HepG2 (cell line): Measurements from ENCODE around the gene SERPIND1. TPM values are rescaled to one million over a fixed set of nuclear protein-coding genes. Genes with fewer than 3 reads are reported as not detected.

Source experiments
- ATAC-seq: fragments of 200-7000 bp; cut with Tn5 transposase; 3 replicates; pipeline ENCODE4 v1.9.1; 2020; ENCODE audit warnings: mild to moderate bottlenecking, moderate library complexity
- BruUV-seq: library from RNA; stranded (reverse); fragments of 400-500 nt; replicated peaks from 2 replicates; lab custom pipeline; 2021; lab: Mats Ljungman, UMichigan
- CTCF ChIA-PET: fragments of 300-600 bp; formaldehyde crosslinking; extraction: SDS; loops from one replicate; lab custom pipeline; 2021; ENCODE audit warnings: low total read pairs, inconsistent platforms, low intra/inter-chr PET ratio; lab: Yijun Ruan, JAX
- POLR2A ChIA-PET: fragments of 350-600 bp; sonication (Branson Sonifier 250); formaldehyde crosslinking; loops from one replicate; lab custom pipeline; 2020; ENCODE audit warnings: antibody characterized with exemption, inconsistent platforms; lab: Yijun Ruan, JAX
- DNase-seq: peaks from one replicate; pipeline ENCODE4 v3.0.0-alpha.2; 2015; ENCODE audit warnings: low spot score
- FAIRE-seq: peaks from 3 replicates; lab custom pipeline; 2011; peaks lifted over from hg19 to GRCh38; lab: Jason Lieb, UNC
- H2AFZ ChIP-seq: one replicate; pipeline ENCODE4 v1.6.1; 2011; ENCODE audit warnings: low read length, inconsistent platforms
- H3K27ac ChIP-seq: fragments of 300-600 bp; 3 replicates; pipeline ENCODE4 v1.8.0; 2011; ENCODE audit warnings: mixed run types, mild to moderate bottlenecking, mixed read lengths, low read length, inconsistent platforms; ENCODE audit not compliant: insufficient read depth; ENCODE audit errors: extremely low read length
- H3K27me3 ChIP-seq, 2 experiments: fragments of 200-600 bp in 1 of 2; 2 replicates in 1 of 2; 3 replicates in 1 of 2; pipeline versions ENCODE4 v1.6.0 to v1.8.0; 2011; ENCODE audit warnings: low read length in 2 of 2, mild to moderate bottlenecking in 2 of 2, moderate library complexity in 2 of 2, inconsistent platforms in 1 of 2; ENCODE audit not compliant: insufficient read depth in 2 of 2, control insufficient read depth in 1 of 2
- H3K36me3 ChIP-seq, 2 experiments: fragments of 200-600 bp in 1 of 2; replicated peaks in 1 of 2; 2 replicates in 1 of 2; 3 replicates in 1 of 2; pipeline versions ENCODE4 v1.5.1 to v1.8.0; 2011; ENCODE audit warnings: low read length in 2 of 2, inconsistent platforms in 1 of 2; ENCODE audit not compliant: insufficient read depth in 2 of 2, control insufficient read depth in 1 of 2
- H3K4me1 ChIP-seq: 2 replicates; pipeline ENCODE4 v1.5.1; 2012; ENCODE audit warnings: low read length, inconsistent platforms; ENCODE audit not compliant: insufficient read depth
- H3K4me2 ChIP-seq: 2 replicates; pipeline ENCODE4 v1.6.0; 2011; ENCODE audit warnings: low read depth, low read length, inconsistent platforms
- H3K4me3 ChIP-seq, 3 experiments: fragments of 200-600 bp in 1 of 3; sonication (generic), shearing (Covaris generic) in 1 of 3; replicated peaks in 1 of 3; 2 replicates each; pipeline ENCODE4 v1.5.1; 2011 to 2016; ENCODE audit warnings: low read length in 3 of 3, inconsistent platforms in 2 of 3, low read depth in 2 of 3, mild to moderate bottlenecking in 2 of 3, control low read depth in 1 of 3, mixed read lengths in 1 of 3; ENCODE audit not compliant: insufficient read depth in 1 of 3
- H3K79me2 ChIP-seq: one replicate; pipeline ENCODE4 v1.6.1; 2011; ENCODE audit warnings: low read length, inconsistent platforms; ENCODE audit not compliant: insufficient read depth
- H3K9ac ChIP-seq: 2 replicates; pipeline ENCODE4 v1.6.0; 2011; ENCODE audit warnings: mild to moderate bottlenecking, low read depth, low read length, inconsistent platforms; ENCODE audit not compliant: insufficient read depth
- H3K9me3 ChIP-seq: 2 replicates; pipeline ENCODE4 v1.5.1; 2012; ENCODE audit warnings: mild to moderate bottlenecking, low read length
- H4K20me1 ChIP-seq: 2 replicates; pipeline ENCODE4 v1.6.0; 2011; ENCODE audit warnings: inconsistent platforms, mild to moderate bottlenecking, low read length, moderate library complexity; ENCODE audit not compliant: insufficient read depth
- ATF1 ChIP-seq: IDR thresholded peaks from 2 replicates; pipeline ENCODE4 v1.6.1; 2016; ENCODE audit warnings: mild to moderate bottlenecking, control low read depth
- CCDC6 ChIP-seq: sonication (generic); formaldehyde crosslinking; IDR thresholded peaks from 2 replicates; pipeline ENCODE4 v1.8.1; 2022; ENCODE audit warnings: mild to moderate bottlenecking, missing genetic modification reagents, moderate library complexity
- DRAP1 ChIP-seq: IDR thresholded peaks from 2 replicates; pipeline ENCODE4 v1.6.1; 2016; ENCODE audit warnings: missing genetic modification reagents, missing compliant biosample characterization
- FOSL1 ChIP-seq: sonication (generic); formaldehyde crosslinking; IDR thresholded peaks from 2 replicates; pipeline ENCODE4 v1.9.0; 2021; ENCODE audit warnings: missing genetic modification reagents, borderline replicate concordance
- KLF11 ChIP-seq: IDR thresholded peaks from 2 replicates; pipeline ENCODE4 v1.6.1; 2016; ENCODE audit warnings: missing compliant biosample characterization
- NR1H2 ChIP-seq: sonication (generic); formaldehyde crosslinking; IDR thresholded peaks from 2 replicates; pipeline ENCODE4 v1.8.1; 2022; ENCODE audit warnings: low read depth, missing genetic modification reagents, borderline replicate concordance
- PITX1 ChIP-seq: sonication (generic); formaldehyde crosslinking; IDR thresholded peaks from 2 replicates; pipeline ENCODE4 v1.5.1; 2020; ENCODE audit warnings: mild to moderate bottlenecking, missing genetic modification reagents
- SP140L ChIP-seq: sonication (generic); formaldehyde crosslinking; IDR thresholded peaks from 2 replicates; pipeline ENCODE4 v1.4.0; 2020; ENCODE audit warnings: missing genetic modification reagents, borderline replicate concordance
- ZNF180 ChIP-seq: sonication (generic); formaldehyde crosslinking; IDR thresholded peaks from 2 replicates; pipeline ENCODE4 v1.4.0; 2020; ENCODE audit warnings: low read depth, missing genetic modification reagents, borderline replicate concordance
- ZNF276 ChIP-seq: sonication (generic); formaldehyde crosslinking; IDR thresholded peaks from 2 replicates; pipeline ENCODE4 v1.4.0; 2020; ENCODE audit warnings: mild to moderate bottlenecking, low read depth, missing genetic modification reagents
- ZNF652 ChIP-seq: IDR thresholded peaks from 2 replicates; pipeline ENCODE4 v1.6.1; 2016; ENCODE audit warnings: low read depth, borderline replicate concordance
- WGBS: methylation state at CpG from one replicate; pipeline ENCODE4 v1.1.6; 2017; ENCODE audit warnings: low lambda C conversion rate; 5-methylcytosine and 5-hydroxymethylcytosine counted together
- in situ Hi-C: cut with HindIII; loops from 2 replicates; pipeline ENCODE4 v1.10.0; 2017; ENCODE audit warnings: low pct_unique_long_range_greater_than_20kb; ENCODE audit not compliant: extremely low pct_ligation_motif_present
- intact Hi-C: fragments of 100-400 bp; cut with micrococcal nuclease; formaldehyde crosslinking; loops from one replicate; pipeline ENCODE4 v1.10.0; 2022; ENCODE audit not compliant: unreplicated experiment
- polyA plus RNA-seq, 8 experiments: library from polyadenylated mRNA; depleted of rRNA in 3 of 8; stranded (reverse) in 7 of 8; unstranded in 1 of 8; fragments of >200 nt; fragmentation: Illumina TruSeq in 4 of 8; extraction: Trizol in 4 of 8; gene quantifications; 2 replicates each; pipeline versions ENCODE4 v1.2.1 to v1.2.3, GENCODE V29; 2011 to 2016; ENCODE audit warnings: low read depth in 4 of 8, missing spikeins in 1 of 8, mixed read lengths in 1 of 8; ENCODE audit not compliant: insufficient read depth in 1 of 8
- total RNA-seq, 5 experiments: library from RNA; depleted of rRNA; stranded (reverse); fragments of >200 nt; fragmentation: Illumina TruSeq; extraction: Trizol; gene quantifications; 2 replicates each; pipeline ENCODE4 v1.2.3, GENCODE V29; 2016; ENCODE audit warnings: low read depth in 1 of 5
- TF ChIP-seq, protein P1 (sequence below): sonication (generic); formaldehyde crosslinking; IDR thresholded peaks from 2 replicates; pipeline ENCODE4 v1.4.0; 2020; ENCODE audit warnings: missing genetic modification reagents
- TF ChIP-seq, protein P2 (sequence below): sonication (generic); formaldehyde crosslinking; IDR thresholded peaks from 2 replicates; pipeline ENCODE4 v1.5.1; 2020; ENCODE audit warnings: missing genetic modification reagents, mild to moderate bottlenecking, borderline replicate concordance

SERPIND1 gene
- total and polyA plus RNA-seq, 2 of the 13 experiments (the other 11 are each of a cell fraction or from before 2014, with no cell fraction given), result 111 to 350 TPM

- intact Hi-C loops, result no loop called here
- no peak for DNase-seq
- Histone ChIP-seq H3K27me3 (no peaks in the 10 kb centered on the region), H3K4me3 (no peak overlapping the region), H3K4me1 (peaks cover 21% of the 10 kb centered on the region), H3K27ac (no peak overlapping the region), H3K79me2 (no peaks in the 10 kb centered on the region), H3K4me2 (no peak overlapping the region), H2AFZ (no peak overlapping the region), H3K36me3 (peaks cover 4 to 39% of the 10 kb centered on the region in 2 experiments), H4K20me1 (no peaks in the 10 kb centered on the region), H3K9ac (no peak overlapping the region), H3K9me3 (no peaks in the 10 kb centered on the region)
- BruUV-seq, result no TSS peak
- CTCF ChIA-PET, result no interaction called here
- POLR2A ChIA-PET, result no interaction called here
- TF ChIP-seq CCDC6 (CRISPR knock-in tag), result no peak
- TF ChIP-seq NR1H2 (CRISPR knock-in tag), result no peak
- TF ChIP-seq, protein P1, sequence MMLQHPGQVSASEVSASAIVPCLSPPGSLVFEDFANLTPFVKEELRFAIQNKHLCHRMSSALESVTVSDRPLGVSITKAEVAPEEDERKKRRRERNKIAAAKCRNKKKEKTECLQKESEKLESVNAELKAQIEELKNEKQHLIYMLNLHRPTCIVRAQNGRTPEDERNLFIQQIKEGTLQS (CRISPR knock-in tag), result no peak
- TF ChIP-seq ZNF276 (CRISPR knock-in tag), result no peak
- no peak for TF ChIP-seq KLF11 (CRISPR knock-in tag)
- TF ChIP-seq PITX1 (CRISPR knock-in tag), result no peak
- TF ChIP-seq FOSL1 (CRISPR knock-in tag), result no peak
- TF ChIP-seq ATF1 (CRISPR knock-in tag), result no peak
- no peak for TF ChIP-seq ZNF180 (CRISPR knock-in tag)
- no peak for TF ChIP-seq ZNF652 (CRISPR knock-in tag)
- TF ChIP-seq, protein P2, sequence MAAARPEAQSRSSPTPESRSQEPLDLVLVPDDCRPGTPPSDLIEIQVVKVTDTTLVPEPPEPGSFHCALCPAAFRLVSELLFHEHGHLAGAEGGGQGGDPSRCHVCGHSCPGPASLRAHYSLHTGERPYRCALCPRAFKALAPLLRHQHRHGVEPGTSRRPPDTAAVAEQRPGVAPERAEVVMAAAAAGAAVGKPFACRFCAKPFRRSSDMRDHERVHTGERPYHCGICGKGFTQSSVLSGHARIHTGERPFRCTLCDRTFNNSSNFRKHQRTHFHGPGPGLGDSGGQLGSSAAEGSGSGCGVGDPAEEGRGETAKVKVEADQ (CRISPR knock-in tag), result no peak
- no peak for TF ChIP-seq DRAP1
- no peak for TF ChIP-seq SP140L
- WGBS, result 96% methylated on average over 5 of the region's 5 CpGs
- in situ Hi-C loops, result no loop called here
- no peak for ATAC-seq
- no peak for FAIRE-seq
These were observed 48.3 kb downstream of the SERPIND1 start for GRCh38 chr22:20822240-20822639.
